Colonic mucosa (tissue), 4 donors: Measurements from ENCODE around the gene PTPRN2. TPM values are rescaled to one million over a fixed set of nuclear protein-coding genes. Genes with fewer than 3 reads are reported as not detected.

Source experiments
- DNase-seq: peaks from one replicate; pipeline ENCODE4 v3.0.0-alpha.2; 2020
- H3K27ac ChIP-seq: fragments of 200-600 bp; one replicate; pipeline ENCODE4 v1.8.0; 2021
- H3K27me3 ChIP-seq: fragments of 200-600 bp; one replicate; pipeline ENCODE4 v1.8.0; 2021
- H3K36me3 ChIP-seq: fragments of 200-600 bp; one replicate; pipeline ENCODE4 v1.8.0; 2021
- H3K4me1 ChIP-seq: fragments of 200-600 bp; one replicate; pipeline ENCODE4 v1.8.0; 2021; ENCODE audit warnings: mild to moderate bottlenecking
- H3K4me3 ChIP-seq: fragments of 200-600 bp; one replicate; pipeline ENCODE4 v1.8.0; 2021
- H3K9ac ChIP-seq, 2 donors: one replicate each; pipeline ENCODE4 v1.7.0; 2013; ENCODE audit warnings: control low read depth in 2 of 2, low read depth in 2 of 2, low read length in 2 of 2
- H3K9me3 ChIP-seq: fragments of 200-600 bp; one replicate; pipeline ENCODE4 v1.8.0; 2021
- CTCF ChIP-seq: fragments of 200-600 bp; IDR thresholded peaks from one replicate; pipeline ENCODE4 v1.8.0; 2022; ENCODE audit warnings: antibody characterized with exemption, mild to moderate bottlenecking
- intact Hi-C: fragments of 100-400 bp; cut with DNase I; formaldehyde crosslinking; loops from one replicate; pipeline ENCODE4 v1.14.1; 2022
- total RNA-seq, 2 donors: library from RNA; stranded (reverse); fragmentation: NEBNext Ultra II Directional in 1 of 2; extraction: Animal tissue kit (Norgen Biotek cat#: 25700) in 1 of 2; gene quantifications; one replicate each; pipeline ENCODE4 v1.2.1, GENCODE V29; 2021
- donor health status: healthy.
- donor health status: DM: no; HTN: no; CAD: no.
- donor health status: DM: no; HTN: no; CAD: no.

Gene PTPRN2
- total RNA-seq, 2 donors from 2014 or later, result 14.7 to 21.6 TPM

- H3K27ac ChIP-seq, result no peak overlapping the region
- no peak for TF ChIP-seq CTCF
- no peak overlapping the region for H3K4me3 ChIP-seq
- H3K9ac ChIP-seq, result no peak overlapping the region
- H3K36me3 ChIP-seq, result no peaks in the 10 kb centered on the region
- no peak for DNase-seq
- no peaks in the 10 kb centered on the region for H3K9me3 ChIP-seq
- intact Hi-C loops, result no loop called here
- peaks cover 94% of the 10 kb centered on the region for H3K27me3 ChIP-seq
- no peaks in the 10 kb centered on the region for H3K4me1 ChIP-seq
These were observed 899.6 kb downstream of the PTPRN2 start for GRCh38 chr7:157687845-157688532.

GRCh38 chr7:157687158-157687557 is 900.5 kb downstream of the PTPRN2 start:
- Histone ChIP-seq H3K36me3 (no peaks in the 10 kb centered on the region), H3K4me1 (no peaks in the 10 kb centered on the region), H3K4me3 (no peak overlapping the region), H3K9me3 (no peaks in the 10 kb centered on the region), H3K9ac (no peak overlapping the region), H3K27me3 (peaks cover 93% of the 10 kb centered on the region), H3K27ac (no peak overlapping the region)
- intact Hi-C loops, result no loop called here
- TF ChIP-seq CTCF, result no peak
- DNase-seq, result no peak

- DNase-seq, result no peak
- Histone ChIP-seq H3K9ac (no peak overlapping the region), H3K36me3 (no peaks in the 10 kb centered on the region), H3K4me1 (no peaks in the 10 kb centered on the region), H3K9me3 (no peaks in the 10 kb centered on the region), H3K27ac (no peak overlapping the region), H3K27me3 (peaks cover 90% of the 10 kb centered on the region), H3K4me3 (no peak overlapping the region)
- no peak for TF ChIP-seq CTCF
- intact Hi-C loops, result no loop called here
These were observed 901.2 kb downstream of the PTPRN2 start for GRCh38 chr7:157686285-157686894.

- no peaks in the 10 kb centered on the region for H3K9me3 ChIP-seq
- peaks cover 87% of the 10 kb centered on the region for H3K27me3 ChIP-seq
- H3K4me1 ChIP-seq, result no peaks in the 10 kb centered on the region
- no peak for DNase-seq
- no peak overlapping the region for H3K4me3 ChIP-seq
- H3K27ac ChIP-seq, result no peak overlapping the region
- intact Hi-C loops, result no loop called here
- H3K9ac ChIP-seq, result no peak overlapping the region
- no peaks in the 10 kb centered on the region for H3K36me3 ChIP-seq
- no peak for TF ChIP-seq CTCF
These were observed 902.0 kb downstream of the PTPRN2 start for GRCh38 chr7:157685430-157686284.

- no peak for DNase-seq
These were observed 902.7 kb downstream of the PTPRN2 start for GRCh38 chr7:157684909-157685429.

More at GRCh38 chr7:157684909-157685429, 902.7 kb downstream of the PTPRN2 start:
- intact Hi-C loops, result no loop called here
- H3K9ac ChIP-seq, result no peak overlapping the region
- H3K9me3 ChIP-seq, result no peaks in the 10 kb centered on the region
- no peaks in the 10 kb centered on the region for H3K36me3 ChIP-seq
- TF ChIP-seq CTCF, result no peak
- peaks cover 82% of the 10 kb centered on the region for H3K27me3 ChIP-seq
- no peak overlapping the region for H3K4me3 ChIP-seq
- H3K4me1 ChIP-seq, result no peaks in the 10 kb centered on the region
- no peak overlapping the region for H3K27ac ChIP-seq
